ENCODE data around the gene XRCC6. TPM values are rescaled to one million over a fixed set of nuclear protein-coding genes. Genes with fewer than 3 reads are reported as not detected.
"Not testable (repeated sequence)": the region's sequence is repeated elsewhere in the genome, so short reads cannot be mapped to it uniquely, and the experiment has no call there.

The XRCC6 gene
- total and polyA plus RNA-seq, 9 of the 15 experiments (the other 6 are each of a cell fraction or from before 2014, with no cell fraction given), result 151 to 440 (median 318) TPM

DNA sequence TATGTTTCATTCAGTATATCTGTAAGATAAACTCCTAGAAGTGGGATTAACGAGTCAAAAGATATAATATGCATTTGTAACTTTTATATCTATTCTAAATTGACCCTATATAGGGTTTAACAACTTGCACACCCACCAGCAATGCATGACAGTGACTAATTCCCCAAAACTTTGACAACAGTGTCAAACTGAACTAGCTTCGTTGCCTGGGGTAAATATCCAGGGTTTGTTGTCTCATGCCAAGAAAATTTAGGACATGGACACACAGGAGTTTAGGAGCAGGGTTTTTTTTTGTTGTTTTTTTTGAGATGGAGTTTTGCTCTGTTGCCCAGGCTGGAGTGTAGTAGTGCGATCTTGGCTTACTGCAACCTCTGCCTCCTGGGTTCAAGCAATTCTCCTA, 62.5 kb downstream of the XRCC6 start (continued):
- TF ChIP-seq, protein P1, sequence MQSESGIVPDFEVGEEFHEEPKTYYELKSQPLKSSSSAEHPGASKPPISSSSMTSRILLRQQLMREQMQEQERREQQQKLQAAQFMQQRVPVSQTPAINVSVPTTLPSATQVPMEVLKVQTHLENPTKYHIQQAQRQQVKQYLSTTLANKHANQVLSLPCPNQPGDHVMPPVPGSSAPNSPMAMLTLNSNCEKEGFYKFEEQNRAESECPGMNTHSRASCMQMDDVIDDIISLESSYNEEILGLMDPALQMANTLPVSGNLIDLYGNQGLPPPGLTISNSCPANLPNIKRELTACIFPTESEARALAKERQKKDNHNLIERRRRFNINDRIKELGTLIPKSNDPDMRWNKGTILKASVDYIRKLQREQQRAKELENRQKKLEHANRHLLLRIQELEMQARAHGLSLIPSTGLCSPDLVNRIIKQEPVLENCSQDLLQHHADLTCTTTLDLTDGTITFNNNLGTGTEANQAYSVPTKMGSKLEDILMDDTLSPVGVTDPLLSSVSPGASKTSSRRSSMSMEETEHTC (IDR thresholded peaks at IDR 0.05), result no peak
- TF ChIP-seq, protein P2, sequence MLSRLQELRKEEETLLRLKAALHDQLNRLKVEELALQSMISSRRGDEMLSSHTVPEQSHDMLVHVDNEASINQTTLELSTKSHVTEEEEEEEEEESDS (CRISPR knock-in tag; IDR thresholded peaks at IDR 0.05), result no peak
- TF ChIP-seq RBM39 (optimal IDR thresholded peaks at IDR 0.05; ENCODE audit: low read depth, low read length) (no peak), ZNF124 (CRISPR knock-in tag; IDR thresholded peaks at IDR 0.05) (no peak), CHCHD3 (CRISPR knock-in tag; IDR thresholded peaks at IDR 0.05) (no peak), XRCC4 (IDR thresholded peaks at IDR 0.05; ENCODE audit: extremely low read depth, insufficient read depth, insufficient read length) (no peak)

DNA sequence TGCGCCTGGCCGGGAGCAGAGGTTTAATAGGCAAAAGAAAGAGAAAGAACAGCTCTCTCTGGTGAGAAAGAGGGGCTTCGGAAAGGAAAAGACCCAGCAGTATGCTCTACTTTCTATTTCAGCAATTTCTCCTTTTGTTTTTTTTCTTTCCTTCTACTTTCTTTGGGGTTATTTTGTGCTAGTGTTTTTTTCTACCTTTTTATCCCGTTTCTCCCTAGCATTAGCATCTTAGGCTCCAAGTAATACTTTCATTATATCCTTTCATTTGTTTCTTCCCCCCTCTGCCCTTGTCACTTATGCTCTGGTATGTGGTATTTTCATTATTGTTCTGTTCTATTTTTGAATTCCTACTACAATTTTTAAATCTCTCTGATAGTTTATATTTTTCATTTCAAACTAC, 63.1 kb downstream of the XRCC6 start:
- ATAC-seq (no peak), FAIRE-seq (no peak)

DNA sequence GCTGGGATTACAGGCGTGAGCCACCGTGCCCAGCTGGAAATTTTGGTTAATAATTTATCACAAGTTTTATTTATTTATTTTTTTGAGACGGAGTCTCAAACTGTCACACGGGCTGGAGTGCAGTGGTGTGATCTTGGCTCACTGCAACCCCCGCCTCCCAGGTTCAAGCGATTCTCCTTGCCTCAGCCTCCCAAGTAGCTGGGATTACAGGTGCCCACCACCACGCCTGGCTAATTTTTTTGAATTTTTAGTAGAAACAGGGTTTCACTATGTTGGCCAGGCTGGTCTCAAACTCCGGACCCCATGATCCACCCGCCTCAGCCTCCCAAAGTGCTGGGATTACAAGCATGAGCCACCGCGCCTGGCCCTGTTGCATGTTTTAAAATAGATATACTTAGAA, 65.8 kb downstream of the XRCC6 start:
- H2AFZ ChIP-seq (ENCODE audit: low read depth, low read length); H3K27me3 ChIP-seq (ENCODE audit: control insufficient read depth in 2 of 2, insufficient read depth in 2 of 2, low read length in 2 of 2); H4K20me1 ChIP-seq (replicated peaks; ENCODE audit: control insufficient read depth, insufficient read depth, low read length); FAIRE-seq; DNase-seq (ENCODE audit: extremely low read depth in 1 of 4, low spot score in 3 of 4); ATAC-seq; H3K9me3 ChIP-seq (replicated peaks; ENCODE audit: control insufficient read depth, insufficient read depth, low read depth, low read length); H3K9me1 ChIP-seq (ENCODE audit: control insufficient read depth, insufficient read depth, low read length); H3K4me2 ChIP-seq (ENCODE audit: insufficient read depth, low read length); in situ Hi-C loops (cut with MboI); CTCF ChIA-PET (ENCODE audit: low intra/inter-chr PET ratio); H3K27ac ChIP-seq (ENCODE audit: extremely low read depth, low read depth, low read length); H3K36me3 ChIP-seq (ENCODE audit: control insufficient read depth, insufficient read depth, low read length); BruUV-seq (replicated peaks); intact Hi-C loops (cut with micrococcal nuclease): not testable (repeated sequence)
- POLR2A ChIA-PET, result interaction anchor here (0.7 to 3.4 kb wide), 2 partner anchors 11 to 42 kb away, joined by 3 to 26 read pairs; partner anchors contain the start of gene MEI1
- H3K9ac ChIP-seq (ENCODE audit: insufficient read depth in 1 of 2, low read depth in 2 of 2, low read length in 2 of 2), result peak overlapping the region; percentile 68 to 97; a peak in 2 of 4 replicates
- peaks cover 71% of the 10 kb centered on the region for H3K79me2 ChIP-seq (ENCODE audit: control insufficient read depth, insufficient read depth, low read length)
- H3K4me1 ChIP-seq (replicated peaks in 1 of 2; ENCODE audit: control insufficient read depth in 2 of 2, insufficient read depth in 2 of 2, low read length in 2 of 2), result peaks cover 3 to 13% of the 10 kb centered on the region in 2 experiments; a peak in 3 of 5 replicates
- 54% methylated on average over 9 of the region's 11 CpGs for WGBS (ENCODE audit: insufficient coverage, low coverage, missing lambda C conversion rate)
- peak overlapping the region; percentile 95 for H3K4me3 ChIP-seq

More for the DNA sequence above, 63.1 kb downstream of the XRCC6 start:
- Histone ChIP-seq H3K9me3 (replicated peaks; ENCODE audit: control insufficient read depth, insufficient read depth, low read depth, low read length) (no peaks in the 10 kb centered on the region), H2AFZ (ENCODE audit: low read depth, low read length) (no peak overlapping the region), H3K27ac (ENCODE audit: extremely low read depth, low read depth, low read length) (peak overlapping the region; percentile 11; the same call in 1 of the 3 replicates), H3K27me3 (ENCODE audit: control insufficient read depth in 2 of 2, insufficient read depth in 2 of 2, low read length in 2 of 2) (no peaks in the 10 kb centered on the region), H3K4me3 (no peak overlapping the region), H3K9ac (ENCODE audit: insufficient read depth in 1 of 2, low read depth in 2 of 2, low read length in 2 of 2) (no peak overlapping the region), H3K9me1 (ENCODE audit: control insufficient read depth, insufficient read depth, low read length) (no peaks in the 10 kb centered on the region), H3K79me2 (ENCODE audit: control insufficient read depth, insufficient read depth, low read length) (peaks cover 97% of the 10 kb centered on the region), H3K36me3 (ENCODE audit: control insufficient read depth, insufficient read depth, low read length) (peaks cover 22% of the 10 kb centered on the region), H3K4me1 (replicated peaks in 1 of 2; ENCODE audit: control insufficient read depth in 2 of 2, insufficient read depth in 2 of 2, low read length in 2 of 2) (peaks cover 3 to 13% of the 10 kb centered on the region in 2 experiments; a peak in 2 of 5 replicates), H4K20me1 (replicated peaks; ENCODE audit: control insufficient read depth, insufficient read depth, low read length) (peaks cover 12% of the 10 kb centered on the region), H3K4me2 (ENCODE audit: insufficient read depth, low read length) (0 out of 2 replicates have a peak overlapping the region, but pooled peaks have one; percentile 96)
- 33% methylated on average over 3 of the region's 4 CpGs for WGBS (ENCODE audit: insufficient coverage, low coverage, missing lambda C conversion rate)
- intact Hi-C loops (cut with micrococcal nuclease) (no loop called here), in situ Hi-C loops (cut with MboI) (no loop called here)
- no peak for DNase-seq (ENCODE audit: extremely low read depth in 1 of 4, low spot score in 3 of 4)
- BruUV-seq (replicated peaks), result no TSS peak
- POLR2A ChIA-PET, result no interaction called here
- TF ChIP-seq, protein P3, sequence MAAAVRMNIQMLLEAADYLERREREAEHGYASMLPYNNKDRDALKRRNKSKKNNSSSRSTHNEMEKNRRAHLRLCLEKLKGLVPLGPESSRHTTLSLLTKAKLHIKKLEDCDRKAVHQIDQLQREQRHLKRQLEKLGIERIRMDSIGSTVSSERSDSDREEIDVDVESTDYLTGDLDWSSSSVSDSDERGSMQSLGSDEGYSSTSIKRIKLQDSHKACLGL (CRISPR knock-in tag; IDR thresholded peaks at IDR 0.05; ENCODE audit: borderline replicate concordance, poor library complexity, severe bottlenecking), result no peak
- TF ChIP-seq, protein P4, sequence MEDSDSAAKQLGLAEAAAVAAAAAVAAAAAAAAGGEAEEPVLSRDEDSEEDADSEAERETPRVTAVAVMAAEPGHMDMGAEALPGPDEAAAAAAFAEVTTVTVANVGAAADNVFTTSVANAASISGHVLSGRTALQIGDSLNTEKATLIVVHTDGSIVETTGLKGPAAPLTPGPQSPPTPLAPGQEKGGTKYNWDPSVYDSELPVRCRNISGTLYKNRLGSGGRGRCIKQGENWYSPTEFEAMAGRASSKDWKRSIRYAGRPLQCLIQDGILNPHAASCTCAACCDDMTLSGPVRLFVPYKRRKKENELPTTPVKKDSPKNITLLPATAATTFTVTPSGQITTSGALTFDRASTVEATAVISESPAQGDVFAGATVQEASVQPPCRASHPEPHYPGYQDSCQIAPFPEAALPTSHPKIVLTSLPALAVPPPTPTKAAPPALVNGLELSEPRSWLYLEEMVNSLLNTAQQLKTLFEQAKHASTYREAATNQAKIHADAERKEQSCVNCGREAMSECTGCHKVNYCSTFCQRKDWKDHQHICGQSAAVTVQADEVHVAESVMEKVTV (CRISPR knock-in tag; IDR thresholded peaks at IDR 0.05), result no peak
- TF ChIP-seq ZNF79 (CRISPR knock-in tag; IDR thresholded peaks at IDR 0.05; ENCODE audit: low read depth), result no peak
- TF ChIP-seq MCM5 (IDR thresholded peaks at IDR 0.05; ENCODE audit: low read depth), result no peak
- no peak for TF ChIP-seq PML (IDR thresholded peaks at IDR 0.05; ENCODE audit: low read length)
- TF ChIP-seq ASH1L (IDR thresholded peaks at IDR 0.05; ENCODE audit: borderline replicate concordance, low read depth, partially characterized antibody), result no peak
- CTCF ChIA-PET (ENCODE audit: low intra/inter-chr PET ratio), result no interaction called here

Measured in K562 (cell line).